PC-3 (cell line): ENCODE measurements around the gene PCNX2.
"Not testable (repeated sequence)": the region's sequence is repeated elsewhere in the genome, so short reads cannot be mapped to it uniquely, and the experiment has no call there.

Experiments
- EZH2 ChIP-seq: fragments of 300-600 bp; sonication (generic); IDR thresholded peaks from one replicate; pipeline ENCODE4 v1.6.1; 2017; ENCODE audit warnings: antibody characterized with exemption, mild to moderate bottlenecking, low read length; ENCODE audit not compliant: unreplicated experiment
- EZH2phosphoT487 ChIP-seq: fragments of 300-600 bp; sonication (generic); IDR thresholded peaks from 2 replicates; pipeline ENCODE4 v1.6.1; 2018; ENCODE audit warnings: mild to moderate bottlenecking, antibody characterized with exemption, low read length, borderline replicate concordance
- TF ChIP-seq, protein P1 (sequence below): fragments of 300-600 bp; sonication (generic); conservative IDR thresholded peaks from 2 replicates; pipeline ENCODE4 v1.5.1; 2017; ENCODE audit warnings: antibody characterized with exemption, low read depth, mild to moderate bottlenecking, low read length

DNA sequence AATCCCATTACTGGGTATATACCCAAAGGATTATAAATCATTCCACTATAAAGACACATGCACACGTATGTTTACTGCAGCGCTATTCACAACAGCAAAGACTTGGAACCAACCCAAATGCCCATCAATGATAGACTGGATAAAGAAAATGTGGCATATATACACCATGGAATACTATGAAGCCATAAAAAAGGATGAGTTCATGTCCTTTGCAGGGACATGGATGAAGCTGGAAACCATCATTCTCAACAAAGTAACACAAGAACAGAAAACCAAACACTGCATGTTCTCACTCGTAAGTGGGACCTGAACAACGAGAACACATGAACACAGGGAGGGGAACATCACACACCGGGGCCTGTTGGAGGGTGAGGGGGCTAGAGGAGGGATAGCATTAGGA lies 291.9 kb downstream of the PCNX2 start:
- TF ChIP-seq, protein P1, sequence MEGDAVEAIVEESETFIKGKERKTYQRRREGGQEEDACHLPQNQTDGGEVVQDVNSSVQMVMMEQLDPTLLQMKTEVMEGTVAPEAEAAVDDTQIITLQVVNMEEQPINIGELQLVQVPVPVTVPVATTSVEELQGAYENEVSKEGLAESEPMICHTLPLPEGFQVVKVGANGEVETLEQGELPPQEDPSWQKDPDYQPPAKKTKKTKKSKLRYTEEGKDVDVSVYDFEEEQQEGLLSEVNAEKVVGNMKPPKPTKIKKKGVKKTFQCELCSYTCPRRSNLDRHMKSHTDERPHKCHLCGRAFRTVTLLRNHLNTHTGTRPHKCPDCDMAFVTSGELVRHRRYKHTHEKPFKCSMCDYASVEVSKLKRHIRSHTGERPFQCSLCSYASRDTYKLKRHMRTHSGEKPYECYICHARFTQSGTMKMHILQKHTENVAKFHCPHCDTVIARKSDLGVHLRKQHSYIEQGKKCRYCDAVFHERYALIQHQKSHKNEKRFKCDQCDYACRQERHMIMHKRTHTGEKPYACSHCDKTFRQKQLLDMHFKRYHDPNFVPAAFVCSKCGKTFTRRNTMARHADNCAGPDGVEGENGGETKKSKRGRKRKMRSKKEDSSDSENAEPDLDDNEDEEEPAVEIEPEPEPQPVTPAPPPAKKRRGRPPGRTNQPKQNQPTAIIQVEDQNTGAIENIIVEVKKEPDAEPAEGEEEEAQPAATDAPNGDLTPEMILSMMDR = not testable (repeated sequence)
- TF ChIP-seq EZH2, EZH2phosphoT487: not testable (repeated sequence)
